Stomach (tissue), 9 donors: ENCODE measurements around the gene CACFD1. TPM values are rescaled to one million over a fixed set of nuclear protein-coding genes. Genes with fewer than 3 reads are reported as not detected.

Source experiments
- DNase-seq, 2 donors: peaks; one replicate each; pipeline versions ENCODE4 v3.0.0 to v3.0.0-alpha.2; 2013 to 2019
- H3K27ac ChIP-seq, 5 donors: fragments of 200-600 bp in 4 of 5; sonication (generic) in 4 of 5; one replicate each; pipeline ENCODE4 v1.5.1; 2013 to 2019; ENCODE audit warnings: mild to moderate bottlenecking in 1 of 5, moderate library complexity in 1 of 5
- H3K27me3 ChIP-seq, 3 donors: fragments of 200-600 bp; sonication (generic); one replicate each; pipeline ENCODE4 v1.5.1; 2017 to 2019; ENCODE audit warnings: mixed run types in 1 of 3
- H3K36me3 ChIP-seq, 4 donors: fragments of 200-600 bp; sonication (generic); 1 replicate in 3 of 4; 2 replicates in 1 of 4; pipeline ENCODE4 v1.5.1; 2016 to 2019
- H3K4me1 ChIP-seq, 4 donors: fragments of 200-600 bp; sonication (generic); one replicate each; pipeline ENCODE4 v1.5.1; 2016 to 2019
- H3K4me3 ChIP-seq, 4 donors: fragments of 200-600 bp; sonication (generic) in 3 of 4; one replicate each; pipeline ENCODE4 v1.5.1; 2016 to 2019; ENCODE audit warnings: mild to moderate bottlenecking in 1 of 4
- H3K9me3 ChIP-seq, 4 donors: fragments of 200-600 bp; sonication (generic); one replicate each; pipeline ENCODE4 v1.5.1; 2016 to 2019
- EP300 ChIP-seq: sonication (generic); formaldehyde crosslinking; IDR thresholded peaks from one replicate; pipeline ENCODE4 v1.6.1; 2017; ENCODE audit warnings: antibody characterized with exemption
- POLR2A ChIP-seq, 4 donors: fragments of 450-650 bp; IDR thresholded peaks; one replicate each; pipeline ENCODE4 v1.6.1; 2016; ENCODE audit warnings: antibody characterized with exemption in 4 of 4, control low read depth in 2 of 4, mild to moderate bottlenecking in 1 of 4, moderate library complexity in 1 of 4
- POLR2AphosphoS5 ChIP-seq, 3 donors: sonication (generic); formaldehyde crosslinking; IDR thresholded peaks; one replicate each; pipeline ENCODE4 v1.6.1; 2016; ENCODE audit warnings: antibody characterized with exemption in 3 of 3
- WGBS, 5 donors: extraction: QIAGEN DNeasy Blood & Tissue Kit in 3 of 5; methylation state at CpG; one replicate each; pipeline versions ENCODE4 v1.1.5 to v1.1.7; 2013 to 2018; 5-methylcytosine and 5-hydroxymethylcytosine counted together
- intact Hi-C: fragments of 100-400 bp; cut with DNase I; formaldehyde crosslinking; loops from one replicate; pipeline ENCODE4 v1.15.1; 2023; ENCODE audit warnings: low total_unique reads
- polyA plus RNA-seq, 3 donors: library from polyadenylated mRNA; stranded (reverse); fragments of 200-250 nt; gene quantifications; one replicate each; pipeline ENCODE4 v1.2.3, GENCODE V29; 2013
- total RNA-seq, 5 donors: library from RNA; depleted of rRNA; stranded (reverse); fragments of >200 nt; gene quantifications; one replicate each; pipeline versions ENCODE4 v1.1.0 to v1.2.3, GENCODE V29; 2014 to 2016
- TF ChIP-seq, protein P1 (sequence below), 7 experiments: fragments of 450-650 bp in 4 of 7; fragments of 200-600 bp in 3 of 7; sonication (generic) in 3 of 7; IDR thresholded peaks; one replicate each; pipeline ENCODE4 v1.5.1; 2016 to 2019; ENCODE audit warnings: antibody characterized with exemption in 7 of 7, control low read depth in 2 of 7, mild to moderate bottlenecking in 1 of 7
- donor health status: healthy with polysubstance abuse.
- donor health status: Bipolar disorder and iron deficiency.
- donor health status: healthy.

CACFD1 gene
- total and polyA plus RNA-seq, 8 donors = 11.7 to 74.2 (median 22.5) TPM

DNA sequence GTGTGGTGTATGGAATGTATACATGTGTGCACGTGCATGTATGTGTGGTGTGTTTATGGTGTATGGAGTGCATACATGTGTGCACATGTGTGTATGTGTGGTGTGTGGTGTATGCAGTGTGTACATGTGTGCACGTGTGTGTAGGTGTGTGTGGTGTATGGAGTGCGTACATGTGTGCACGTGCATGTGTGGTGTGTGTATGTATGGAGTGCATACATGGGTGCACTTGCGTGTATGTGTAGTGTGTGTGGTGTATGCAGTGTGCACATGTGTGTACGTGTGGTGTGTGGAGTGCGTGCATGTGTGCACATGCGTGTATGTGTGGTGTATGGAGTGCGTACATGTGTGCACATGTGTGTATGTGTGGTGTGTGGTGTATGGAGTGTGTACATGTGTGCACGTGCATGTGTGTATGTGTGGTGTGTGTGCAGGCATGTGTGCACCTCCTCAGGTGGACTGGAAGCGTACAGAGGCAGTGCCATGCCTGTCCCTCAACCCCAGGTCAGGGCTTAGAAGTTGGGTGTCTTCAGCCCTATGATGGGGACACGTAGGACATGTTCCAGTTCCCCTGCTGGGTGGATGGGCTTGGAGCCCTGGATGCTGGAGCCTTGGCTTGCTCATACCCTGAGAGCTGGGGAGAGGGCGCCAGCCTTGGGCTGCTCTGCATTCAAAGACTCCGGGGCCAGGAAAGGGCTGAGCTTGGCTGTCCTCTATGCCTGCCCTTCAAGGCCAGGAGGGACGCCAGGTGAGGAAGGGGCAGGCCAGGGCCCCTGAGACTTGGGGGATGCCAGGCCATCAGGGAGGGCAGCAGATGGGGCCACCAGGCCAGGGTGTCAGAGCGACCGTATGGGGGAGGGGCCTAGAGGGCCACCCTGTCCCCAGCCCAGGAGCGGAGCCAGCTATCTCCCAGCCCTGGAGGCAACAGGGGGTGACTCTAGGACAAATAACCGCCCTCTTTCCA, 52.8 kb downstream of the CACFD1 start:
- Histone ChIP-seq H3K9me3 (no peaks in the 10 kb centered on the region), H3K27me3 (peaks cover 0 to 30% (median 0%) of the 10 kb centered on the region in 3 donors), H3K4me1 (peaks cover 13 to 32% (median 31%) of the 10 kb centered on the region in 4 donors), H3K4me3 (no peak overlapping the region), H3K27ac (no peak overlapping the region), H3K36me3 (no peaks in the 10 kb centered on the region)
- no peak for DNase-seq
- intact Hi-C loops = no loop called here
- no peak for TF ChIP-seq POLR2A (IDR thresholded peaks at IDR 0.05)
- no peak for TF ChIP-seq POLR2AphosphoS5 (IDR thresholded peaks at IDR 0.05)
- TF ChIP-seq, protein P1, sequence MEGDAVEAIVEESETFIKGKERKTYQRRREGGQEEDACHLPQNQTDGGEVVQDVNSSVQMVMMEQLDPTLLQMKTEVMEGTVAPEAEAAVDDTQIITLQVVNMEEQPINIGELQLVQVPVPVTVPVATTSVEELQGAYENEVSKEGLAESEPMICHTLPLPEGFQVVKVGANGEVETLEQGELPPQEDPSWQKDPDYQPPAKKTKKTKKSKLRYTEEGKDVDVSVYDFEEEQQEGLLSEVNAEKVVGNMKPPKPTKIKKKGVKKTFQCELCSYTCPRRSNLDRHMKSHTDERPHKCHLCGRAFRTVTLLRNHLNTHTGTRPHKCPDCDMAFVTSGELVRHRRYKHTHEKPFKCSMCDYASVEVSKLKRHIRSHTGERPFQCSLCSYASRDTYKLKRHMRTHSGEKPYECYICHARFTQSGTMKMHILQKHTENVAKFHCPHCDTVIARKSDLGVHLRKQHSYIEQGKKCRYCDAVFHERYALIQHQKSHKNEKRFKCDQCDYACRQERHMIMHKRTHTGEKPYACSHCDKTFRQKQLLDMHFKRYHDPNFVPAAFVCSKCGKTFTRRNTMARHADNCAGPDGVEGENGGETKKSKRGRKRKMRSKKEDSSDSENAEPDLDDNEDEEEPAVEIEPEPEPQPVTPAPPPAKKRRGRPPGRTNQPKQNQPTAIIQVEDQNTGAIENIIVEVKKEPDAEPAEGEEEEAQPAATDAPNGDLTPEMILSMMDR (IDR thresholded peaks at IDR 0.05) = no peak
- TF ChIP-seq EP300 = no peak
- 78 to 92% (median 85%) methylated on average over 15 to 19 of the region's 19 CpGs for WGBS, 5 donors

DNA sequence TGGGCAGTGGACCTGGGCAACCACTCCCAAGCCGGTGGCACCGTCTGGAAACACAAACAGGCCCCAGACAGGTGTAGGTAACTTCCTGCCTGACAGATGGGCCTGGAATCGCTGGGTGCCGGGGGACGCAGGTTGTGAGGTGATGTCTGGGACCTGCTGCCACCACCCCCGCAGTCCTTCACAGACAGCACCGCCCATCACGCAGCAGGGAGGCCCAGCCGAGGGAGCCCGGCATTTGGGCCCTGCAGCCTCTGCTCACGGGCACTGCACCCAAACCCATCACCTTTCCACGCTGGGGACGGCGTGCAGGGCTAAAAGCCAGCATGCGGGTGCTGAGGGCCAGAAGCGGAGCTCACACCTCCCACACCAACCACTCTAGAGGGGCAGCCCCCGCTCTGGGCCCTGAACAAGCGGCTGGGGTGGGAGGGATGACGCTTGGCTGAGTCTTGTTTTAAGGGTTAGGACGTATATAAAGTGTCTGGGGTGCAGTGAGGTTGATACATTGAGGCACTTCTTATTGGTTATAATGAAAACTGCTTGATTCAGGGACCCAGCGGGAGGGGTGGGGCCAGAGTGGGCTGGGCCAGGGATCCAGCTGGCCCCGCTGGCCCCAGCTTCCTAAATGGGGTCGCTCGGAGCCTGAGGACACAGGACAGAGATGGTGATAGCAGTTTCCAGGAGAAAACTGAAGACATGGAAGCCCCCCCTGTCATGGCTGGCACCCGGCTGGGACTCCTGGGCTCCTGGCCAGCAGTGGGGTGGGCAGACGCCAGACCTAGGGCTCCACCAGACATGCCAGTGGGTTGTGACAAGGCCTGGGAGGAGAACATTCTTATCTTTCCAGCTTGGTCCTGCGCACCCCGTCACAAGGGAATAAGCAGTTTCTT, 53.7 kb downstream of the CACFD1 start:
- Histone ChIP-seq H3K27ac (no peak overlapping the region), H3K36me3 (no peaks in the 10 kb centered on the region), H3K4me3 (no peak overlapping the region), H3K27me3 (peaks cover 0 to 22% (median 0%) of the 10 kb centered on the region in 3 donors), H3K4me1 (peaks cover 13 to 32% (median 31%) of the 10 kb centered on the region in 4 donors), H3K9me3 (no peaks in the 10 kb centered on the region)
- 61 to 73% (median 68%) methylated on average over 19 to 28 of the region's 28 CpGs for WGBS, 5 donors
- intact Hi-C loops = no loop called here
- TF ChIP-seq EP300 (no peak), POLR2A (IDR thresholded peaks at IDR 0.05) (no peak), POLR2AphosphoS5 (IDR thresholded peaks at IDR 0.05) (no peak)
- TF ChIP-seq, protein P1 (IDR thresholded peaks at IDR 0.05) = no peak
- no peak for DNase-seq

DNA sequence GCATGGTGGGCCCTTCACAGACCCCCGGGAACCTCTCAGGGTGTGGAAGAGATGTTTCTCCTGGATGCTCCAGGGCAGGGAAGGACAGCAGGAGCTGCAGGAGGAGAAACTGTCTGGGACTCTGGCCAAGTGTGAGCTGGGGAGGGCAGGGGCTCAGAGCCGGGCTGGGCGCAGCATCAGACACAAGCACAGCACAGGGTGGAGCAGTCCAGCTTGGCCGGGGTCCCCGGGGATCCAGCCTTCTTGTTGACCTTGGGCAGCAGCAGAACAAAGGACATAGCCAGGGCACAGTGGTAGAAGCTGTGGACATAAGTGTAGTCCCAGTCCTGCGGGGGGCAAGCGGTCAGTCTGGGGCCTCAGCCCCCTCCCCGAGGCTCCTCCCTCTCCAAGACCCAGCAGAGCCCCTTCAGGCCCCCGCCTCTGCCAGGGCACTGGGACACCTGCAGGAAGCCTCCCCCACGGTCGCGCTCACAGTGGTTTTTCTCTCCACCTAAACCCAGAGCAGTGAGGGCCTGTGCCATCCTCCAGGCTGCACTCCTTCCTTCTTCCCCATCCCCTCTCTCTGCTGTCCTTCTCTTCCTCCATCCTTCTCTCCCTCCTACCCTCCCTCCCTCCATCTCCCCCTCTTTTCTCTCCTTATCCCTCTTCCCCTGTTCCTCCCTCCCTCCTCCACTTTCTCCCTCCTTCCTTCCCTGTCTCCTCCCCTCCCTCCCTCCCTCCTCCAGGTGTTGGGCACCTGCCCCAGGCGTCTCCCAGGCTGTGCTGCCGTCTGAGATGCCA, 54.9 kb downstream of the CACFD1 start:
- intact Hi-C loops = no loop called here
- peaks cover 0 to 19% (median 0%) of the 10 kb centered on the region in 3 donors for H3K27me3 ChIP-seq
- TF ChIP-seq EP300 = no peak
- peaks cover 4 to 23% (median 21%) of the 10 kb centered on the region in 4 donors for H3K4me1 ChIP-seq
- H3K36me3 ChIP-seq = no peaks in the 10 kb centered on the region
- DNase-seq = peak in 1 of 2 donors; percentile 78
- H3K9me3 ChIP-seq = no peaks in the 10 kb centered on the region
- H3K27ac ChIP-seq = no peak overlapping the region
- 40 to 50% (median 44%) methylated on average over 13 to 14 of the region's 14 CpGs for WGBS, 5 donors
- H3K4me3 ChIP-seq = no peak overlapping the region

DNA sequence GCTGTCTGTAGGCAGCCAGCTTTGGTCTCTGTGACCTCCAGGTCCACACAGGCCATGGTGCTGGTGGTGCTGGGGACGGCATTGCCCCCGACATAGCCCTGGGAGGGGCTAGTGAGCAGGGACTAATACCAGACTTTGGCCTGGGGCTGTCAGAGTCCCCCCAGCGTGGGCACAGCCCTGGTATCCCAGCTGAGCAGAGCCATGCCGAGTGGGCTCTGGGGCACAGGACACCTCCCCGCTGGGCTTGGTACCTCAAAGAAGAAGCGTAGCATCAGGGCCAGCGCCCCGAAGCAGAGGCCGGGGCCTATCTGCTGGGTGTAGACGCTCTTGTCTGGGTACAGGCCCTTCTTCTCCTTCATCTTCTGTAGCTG, 55.4 kb downstream of the CACFD1 start:
- TF ChIP-seq EP300 (no peak), POLR2AphosphoS5 (IDR thresholded peaks at IDR 0.05) (no peak)
- TF ChIP-seq, protein P1 (IDR thresholded peaks at IDR 0.05) = no peak
- peaks cover 0 to 15% (median 0%) of the 10 kb centered on the region in 3 donors for H3K27me3 ChIP-seq
- H3K4me1 ChIP-seq = peaks cover 0 to 19% (median 16%) of the 10 kb centered on the region in 4 donors
- no peak overlapping the region for H3K27ac ChIP-seq
- DNase-seq = no peak
- H3K4me3 ChIP-seq = no peak overlapping the region
- no peaks in the 10 kb centered on the region for H3K36me3 ChIP-seq
- no peaks in the 10 kb centered on the region for H3K9me3 ChIP-seq
- intact Hi-C loops = no loop called here
- 83 to 96% (median 89%) methylated on average over 3 to 10 of the region's 10 CpGs for WGBS, 5 donors
